Measurements from ENCODE around the gene CATSPER1. TPM values are rescaled to one million over a fixed set of nuclear protein-coding genes. Genes with fewer than 3 reads are reported as not detected.

The CATSPER1 gene
- total and polyA plus RNA-seq, 2 of the 13 experiments (the other 11 are each of a cell fraction or from before 2014, with no cell fraction given) = 0.17 TPM; not detected in 1

- no peak for TF ChIP-seq ZBTB4 (CRISPR knock-in tag; IDR thresholded peaks at IDR 0.05; ENCODE audit: borderline replicate concordance)
- no peak for TF ChIP-seq ETS1 (CRISPR knock-in tag; IDR thresholded peaks at IDR 0.05)
- TF ChIP-seq ZNF232 (CRISPR knock-in tag; IDR thresholded peaks at IDR 0.05; ENCODE audit: borderline replicate concordance) = no peak
- peak; percentile 68 for TF ChIP-seq KDM2A (CRISPR knock-in tag; IDR thresholded peaks at IDR 0.05; ENCODE audit: borderline replicate concordance, low read depth)
- 0 out of 2 replicates have a peak, but pooled peaks have one; percentile 24 for TF ChIP-seq HINFP (CRISPR knock-in tag; IDR thresholded peaks at IDR 0.05; ENCODE audit: low read depth)
- peak; percentile 40; the same call in 1 of the 2 replicates for TF ChIP-seq GATAD2A (CRISPR knock-in tag; IDR thresholded peaks at IDR 0.05)
- TF ChIP-seq ZNF740 (CRISPR knock-in tag; IDR thresholded peaks at IDR 0.05) = no peak
- peak; percentile 49; the same call in 1 of the 2 replicates for TF ChIP-seq ZGPAT (CRISPR knock-in tag; IDR thresholded peaks at IDR 0.05)
- peak; percentile 49; the same call in 1 of the 2 replicates for TF ChIP-seq KAT8 (CRISPR knock-in tag; IDR thresholded peaks at IDR 0.05)
- TF ChIP-seq TOPORS (CRISPR knock-in tag; IDR thresholded peaks at IDR 0.05) = no peak
- no peak for TF ChIP-seq DBP (CRISPR knock-in tag; IDR thresholded peaks at IDR 0.05; ENCODE audit: not compliant biosample characterization)
- no peak for TF ChIP-seq FOXO1 (CRISPR knock-in tag; IDR thresholded peaks at IDR 0.05)
- TF ChIP-seq KDM5B (CRISPR knock-in tag; IDR thresholded peaks at IDR 0.05; ENCODE audit: borderline replicate concordance) = no peak
- TF ChIP-seq CAMTA2 (CRISPR knock-in tag; IDR thresholded peaks at IDR 0.05; ENCODE audit: borderline replicate concordance) = no peak
- peak; percentile 41; the same call in 1 of the 2 replicates for TF ChIP-seq ARID5B (CRISPR knock-in tag; IDR thresholded peaks at IDR 0.05)
- TF ChIP-seq ZNF75D (CRISPR knock-in tag; IDR thresholded peaks at IDR 0.05; ENCODE audit: borderline replicate concordance) = no peak
Measured at GRCh38 chr11:66045177-66045639, 18.9 kb upstream of the CATSPER1 start (continued).
